Measurements from ENCODE around the gene MADD.

MADD gene

GRCh38 chr11:47331454-47332302 is 61.7 kb downstream of the MADD start:
- Histone ChIP-seq H3K4me3 (replicated peaks; ENCODE audit: insufficient read depth, low read length) (no peak overlapping the region), H3K27ac (replicated peaks) (no peak overlapping the region), H3K27me3 (ENCODE audit: insufficient read depth, poor library complexity, severe bottlenecking) (no peaks in the 10 kb centered on the region)
- no peak for DNase-seq (ENCODE audit: low read depth in 1 of 2, low spot score in 1 of 2)
- TF ChIP-seq REST (IDR thresholded peaks at IDR 0.05; ENCODE audit: insufficient replicate concordance, low read depth) (no peak), GABPA (IDR thresholded peaks at IDR 0.05; ENCODE audit: low read depth) (no peak)

DNA sequence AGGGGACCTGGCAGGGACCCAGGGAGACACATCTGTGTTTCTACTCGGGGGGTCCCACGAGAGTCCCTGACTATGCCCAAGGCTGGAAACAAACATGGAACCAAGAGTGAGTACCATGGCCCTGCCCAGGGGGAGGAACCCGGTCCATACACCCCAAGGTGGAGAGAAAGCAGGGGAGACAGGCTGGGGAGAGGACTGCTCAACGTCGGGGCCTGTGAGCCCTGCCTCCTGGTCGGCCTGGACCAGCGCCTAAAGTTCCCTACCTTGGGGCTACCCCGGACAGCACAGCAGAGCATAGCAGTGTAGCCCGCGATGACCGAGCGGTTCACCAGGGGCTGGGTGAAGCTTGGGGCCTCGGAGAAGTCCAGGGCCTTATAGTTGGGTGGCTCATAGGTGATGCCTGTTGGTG is 62.4 kb downstream of the MADD start:
- no peaks in the 10 kb centered on the region for H3K27me3 ChIP-seq (ENCODE audit: insufficient read depth, poor library complexity, severe bottlenecking)
- no peak for DNase-seq (ENCODE audit: low read depth in 1 of 2, low spot score in 1 of 2)
- no peak overlapping the region for H3K27ac ChIP-seq (replicated peaks)
- no peak overlapping the region for H3K4me3 ChIP-seq (replicated peaks; ENCODE audit: insufficient read depth, low read length)
- no peak for TF ChIP-seq SPI1 (IDR thresholded peaks at IDR 0.05; ENCODE audit: borderline replicate concordance, low read depth)
- no peak for TF ChIP-seq POLR2AphosphoS5 (IDR thresholded peaks at IDR 0.05; ENCODE audit: low read depth)
- no peak for TF ChIP-seq REST (IDR thresholded peaks at IDR 0.05; ENCODE audit: insufficient replicate concordance, low read depth)

GRCh38 chr11:47332791-47333525 is 63.0 kb downstream of the MADD start:
- H3K27ac ChIP-seq (replicated peaks) = no peak overlapping the region
- no peak for DNase-seq (ENCODE audit: low read depth in 1 of 2, low spot score in 1 of 2)
- TF ChIP-seq GABPA (IDR thresholded peaks at IDR 0.05; ENCODE audit: low read depth) (no peak), POLR2AphosphoS5 (IDR thresholded peaks at IDR 0.05; ENCODE audit: low read depth) (no peak), SPI1 (IDR thresholded peaks at IDR 0.05; ENCODE audit: borderline replicate concordance, low read depth) (no peak), REST (IDR thresholded peaks at IDR 0.05; ENCODE audit: insufficient replicate concordance, low read depth) (no peak)
- TF ChIP-seq, protein P1, sequence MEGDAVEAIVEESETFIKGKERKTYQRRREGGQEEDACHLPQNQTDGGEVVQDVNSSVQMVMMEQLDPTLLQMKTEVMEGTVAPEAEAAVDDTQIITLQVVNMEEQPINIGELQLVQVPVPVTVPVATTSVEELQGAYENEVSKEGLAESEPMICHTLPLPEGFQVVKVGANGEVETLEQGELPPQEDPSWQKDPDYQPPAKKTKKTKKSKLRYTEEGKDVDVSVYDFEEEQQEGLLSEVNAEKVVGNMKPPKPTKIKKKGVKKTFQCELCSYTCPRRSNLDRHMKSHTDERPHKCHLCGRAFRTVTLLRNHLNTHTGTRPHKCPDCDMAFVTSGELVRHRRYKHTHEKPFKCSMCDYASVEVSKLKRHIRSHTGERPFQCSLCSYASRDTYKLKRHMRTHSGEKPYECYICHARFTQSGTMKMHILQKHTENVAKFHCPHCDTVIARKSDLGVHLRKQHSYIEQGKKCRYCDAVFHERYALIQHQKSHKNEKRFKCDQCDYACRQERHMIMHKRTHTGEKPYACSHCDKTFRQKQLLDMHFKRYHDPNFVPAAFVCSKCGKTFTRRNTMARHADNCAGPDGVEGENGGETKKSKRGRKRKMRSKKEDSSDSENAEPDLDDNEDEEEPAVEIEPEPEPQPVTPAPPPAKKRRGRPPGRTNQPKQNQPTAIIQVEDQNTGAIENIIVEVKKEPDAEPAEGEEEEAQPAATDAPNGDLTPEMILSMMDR (IDR thresholded peaks at IDR 0.05; ENCODE audit: insufficient read depth, low read length) = no peak
- H3K27me3 ChIP-seq (ENCODE audit: insufficient read depth, poor library complexity, severe bottlenecking) = no peaks in the 10 kb centered on the region
- no peak overlapping the region for H3K4me3 ChIP-seq (replicated peaks; ENCODE audit: insufficient read depth, low read length)

DNA sequence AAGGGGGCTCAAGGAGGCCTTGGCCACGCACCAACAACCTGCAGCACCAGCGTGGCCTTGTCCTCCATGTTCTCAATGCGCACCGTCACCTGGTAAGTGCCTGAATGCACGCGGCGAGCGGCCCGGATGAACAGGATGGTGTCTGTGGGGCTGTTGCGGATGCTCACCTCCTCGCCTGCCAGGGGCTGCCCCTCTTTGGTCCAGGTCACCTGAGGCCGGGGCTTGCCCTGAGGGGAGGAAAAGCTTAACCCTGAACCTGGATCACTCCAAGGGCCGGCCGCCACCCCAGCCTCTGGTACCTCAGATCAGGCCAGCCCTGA is 63.6 kb downstream of the MADD start:
- Histone ChIP-seq H3K27me3 (ENCODE audit: insufficient read depth, poor library complexity, severe bottlenecking) (no peaks in the 10 kb centered on the region), H3K27ac (replicated peaks) (no peak overlapping the region), H3K4me3 (replicated peaks; ENCODE audit: insufficient read depth, low read length) (no peak overlapping the region)
- TF ChIP-seq GABPA (IDR thresholded peaks at IDR 0.05; ENCODE audit: low read depth) (no peak), POLR2AphosphoS5 (IDR thresholded peaks at IDR 0.05; ENCODE audit: low read depth) (no peak), SPI1 (IDR thresholded peaks at IDR 0.05; ENCODE audit: borderline replicate concordance, low read depth) (no peak), REST (IDR thresholded peaks at IDR 0.05; ENCODE audit: insufficient replicate concordance, low read depth) (no peak)
- TF ChIP-seq, protein P1 (IDR thresholded peaks at IDR 0.05; ENCODE audit: insufficient read depth, low read length) = no peak
- DNase-seq (ENCODE audit: low read depth in 1 of 2, low spot score in 1 of 2) = no peak
